ENCODE results near the gene CCSER1.

CCSER1 gene

DNA sequence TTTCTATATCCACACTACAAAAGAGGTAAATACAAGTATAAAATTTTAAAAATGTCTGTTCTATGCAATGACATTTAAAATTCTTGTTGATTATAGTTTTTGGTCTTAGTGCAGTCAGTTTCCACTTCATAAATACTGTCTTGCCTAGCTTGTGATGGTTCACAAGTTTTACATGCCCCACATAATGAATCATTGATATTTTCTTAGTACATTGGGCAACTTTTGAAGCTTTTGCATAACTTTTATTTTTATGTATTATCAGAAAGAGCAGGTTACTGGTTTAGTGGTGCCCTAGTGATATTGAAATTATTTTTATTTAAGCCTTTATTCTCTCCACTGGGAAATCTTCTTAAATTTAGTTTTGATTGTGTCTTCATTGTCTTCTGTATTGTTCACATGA lies 388.0 kb downstream of the CCSER1 start:
- DNase-seq (ENCODE audit: low read depth, low spot score): no peak

DNA sequence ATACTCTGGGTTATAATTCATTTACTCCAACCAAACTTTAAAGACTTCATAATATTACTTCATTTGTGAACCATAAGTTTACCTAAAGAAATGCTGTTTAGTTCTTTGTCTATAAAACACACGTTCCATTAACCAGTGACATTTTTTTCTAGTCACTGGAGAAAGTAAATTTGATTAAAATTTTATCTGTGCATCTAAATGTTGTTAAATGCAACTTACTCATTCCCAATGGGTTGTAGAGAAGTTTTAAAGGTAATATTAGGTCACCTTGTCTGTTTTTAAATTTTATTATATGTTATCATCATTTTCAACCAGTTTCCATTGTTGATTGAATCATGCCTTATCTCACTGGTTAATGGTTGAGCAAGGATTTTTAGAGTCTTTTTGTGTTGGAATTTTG lies 401.4 kb downstream of the CCSER1 start:
- H3K27ac ChIP-seq: no peak overlapping the region
- no peak for DNase-seq (ENCODE audit: low read depth, low spot score)

More for the DNA sequence above, 388.0 kb downstream of the CCSER1 start:
- no peak overlapping the region for H3K27ac ChIP-seq

DNA sequence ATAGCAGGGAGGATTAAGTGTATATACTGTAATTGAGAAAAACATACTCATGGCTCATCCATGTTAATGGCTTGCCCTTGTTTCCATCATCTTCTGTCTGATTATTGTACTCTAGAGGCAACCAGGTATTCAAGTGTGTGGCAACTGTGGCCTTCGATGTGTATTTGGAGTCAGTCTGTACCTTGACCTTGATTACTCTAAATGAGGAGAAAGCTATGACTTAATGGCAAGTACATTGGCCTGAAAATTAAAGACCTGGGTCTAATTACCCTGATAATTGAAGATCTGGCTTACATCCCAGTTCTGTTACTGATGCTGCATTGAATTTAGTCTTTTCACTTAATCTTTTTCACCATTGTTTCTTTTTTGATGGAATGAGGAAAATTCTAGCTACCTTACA lies 409.2 kb downstream of the CCSER1 start:
- no peak overlapping the region for H3K27ac ChIP-seq
- no peak for DNase-seq (ENCODE audit: low read depth, low spot score)

DNA sequence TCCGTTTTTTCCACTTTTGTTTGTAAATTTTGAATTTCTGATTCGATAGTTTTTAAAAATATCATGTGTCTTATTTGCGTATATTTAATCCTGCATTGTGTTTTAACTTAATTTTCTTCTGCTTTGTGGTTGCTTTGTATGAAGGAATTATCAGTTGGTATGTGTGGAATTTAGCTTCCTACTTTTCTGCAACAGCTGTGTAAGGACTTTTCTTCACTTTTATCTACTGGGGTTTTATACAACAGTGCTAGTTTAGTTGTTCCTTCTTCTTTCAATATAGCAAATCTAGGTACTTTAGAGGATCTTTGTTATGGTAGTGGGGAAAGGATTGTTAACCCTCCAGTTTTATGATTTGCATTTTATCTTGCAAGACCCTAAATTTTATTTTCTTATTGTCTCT lies 410.3 kb downstream of the CCSER1 start:
- DNase-seq (ENCODE audit: low read depth, low spot score): no peak
- H3K27ac ChIP-seq: no peak overlapping the region

GRCh38 chr4:90540536-90540935 lies 413.3 kb downstream of the CCSER1 start:
- H3K27ac ChIP-seq: no peak overlapping the region
- DNase-seq (ENCODE audit: low read depth, low spot score): no peak

- H3K27ac ChIP-seq: no peak overlapping the region
- DNase-seq (ENCODE audit: low read depth, low spot score): no peak
These were observed 415.0 kb downstream of the CCSER1 start for GRCh38 chr4:90542216-90542615.

DNA sequence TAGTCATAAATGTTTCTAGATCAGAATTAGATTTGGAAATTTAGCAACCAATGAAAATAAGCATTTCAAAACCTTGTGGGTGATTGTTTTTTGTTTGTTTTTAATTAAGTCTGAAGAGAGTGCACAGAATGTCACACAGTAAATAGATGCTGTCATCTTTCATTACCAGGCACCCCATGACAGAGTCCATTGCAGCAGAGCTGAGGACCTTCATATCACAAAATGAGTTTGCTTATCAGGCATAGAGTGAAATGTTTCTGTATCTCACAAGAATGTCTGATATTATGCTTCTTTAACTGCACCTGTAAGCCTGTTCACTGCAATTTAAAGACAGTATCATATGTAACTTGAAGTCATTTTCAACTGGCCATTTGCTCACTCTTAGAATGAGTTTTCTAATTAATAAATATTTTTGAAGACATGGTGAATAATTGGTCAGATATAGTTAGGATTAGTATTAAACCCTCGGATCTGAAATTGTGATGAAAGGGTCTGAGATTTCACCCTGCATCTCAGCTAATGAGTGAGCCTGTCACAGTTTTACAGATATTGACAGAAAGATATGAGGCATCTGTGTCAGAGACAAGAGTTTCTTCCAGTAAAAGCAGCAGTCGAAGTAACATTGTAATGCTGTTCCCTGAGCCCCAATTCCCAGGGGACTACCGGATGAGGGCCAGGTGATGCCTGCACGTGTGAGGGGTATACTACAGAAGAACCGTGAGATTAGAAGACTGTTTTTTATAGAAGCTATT lies 416.4 kb downstream of the CCSER1 start:
- DNase-seq (ENCODE audit: low read depth, low spot score): no peak
- H3K27ac ChIP-seq: no peak overlapping the region

DNA sequence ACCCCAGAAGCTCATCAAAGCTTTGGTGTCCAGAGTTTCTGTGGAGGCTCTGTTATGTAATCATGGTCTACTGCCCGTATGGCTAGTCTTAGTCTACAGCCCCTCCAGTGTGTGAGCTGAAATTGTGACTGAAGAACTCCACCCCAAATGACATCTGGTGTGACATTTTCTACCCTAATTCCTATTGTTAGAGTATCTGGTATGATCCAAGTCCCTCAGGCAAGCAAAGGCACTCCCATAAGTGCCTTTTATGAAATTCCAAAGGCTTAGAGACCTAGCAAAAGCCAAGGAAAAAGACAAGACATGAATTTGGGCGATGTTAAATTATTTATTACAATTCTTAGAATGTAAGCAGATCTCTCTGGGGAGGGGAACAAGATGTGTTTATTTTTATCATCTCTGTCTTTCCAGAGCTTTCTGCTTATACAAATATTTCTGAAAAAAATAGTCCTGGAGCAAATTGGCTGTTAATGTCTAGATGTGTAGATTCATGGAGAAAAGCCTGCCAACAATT lies 417.4 kb downstream of the CCSER1 start:
- H3K27ac ChIP-seq: no peak overlapping the region
- no peak for DNase-seq (ENCODE audit: low read depth, low spot score)

DNA sequence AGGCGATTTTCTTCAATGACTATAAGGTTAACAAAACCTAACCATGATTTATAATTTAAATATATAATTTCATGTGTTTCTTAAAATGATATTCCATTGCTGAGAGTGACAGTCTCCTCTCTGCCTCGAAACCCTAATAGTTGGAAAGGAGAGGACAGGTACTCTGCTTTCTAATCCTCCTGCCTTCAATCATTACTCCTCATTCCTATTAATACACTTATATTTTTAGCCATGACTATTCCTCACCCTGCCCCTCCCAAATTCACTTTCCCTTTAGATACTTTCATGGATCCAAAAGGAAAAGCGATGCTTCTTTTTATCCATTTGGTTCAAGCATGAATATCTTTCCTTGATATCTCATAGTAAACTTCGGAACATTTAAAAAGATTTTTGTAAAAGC lies 418.2 kb downstream of the CCSER1 start:
- H3K27ac ChIP-seq: no peak overlapping the region
- DNase-seq (ENCODE audit: low read depth, low spot score): no peak

GRCh38 chr4:90546114-90546513 lies 418.9 kb downstream of the CCSER1 start:
- H3K27ac ChIP-seq: peak overlapping the region; percentile 0
- DNase-seq (ENCODE audit: low read depth, low spot score): peak; percentile 81

DNA sequence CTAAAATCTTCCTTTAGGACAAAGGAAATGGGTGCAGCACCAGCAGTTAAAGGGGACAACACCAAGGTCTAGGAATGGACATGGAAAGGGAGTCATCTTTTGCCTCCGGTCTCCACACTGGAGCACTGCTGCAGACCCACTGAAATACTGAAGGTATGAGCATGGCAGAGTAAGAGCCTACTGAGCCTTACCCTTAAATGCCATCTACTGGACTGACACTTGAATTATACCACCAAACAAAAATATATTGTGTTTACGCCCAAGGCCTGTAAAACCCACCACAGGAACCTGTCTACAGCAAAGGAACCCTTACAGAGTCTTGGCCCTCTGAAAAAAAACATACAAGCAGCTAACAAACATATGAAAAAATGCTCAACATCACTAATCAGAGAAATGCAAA lies 443.4 kb downstream of the CCSER1 start:
- DNase-seq (ENCODE audit: low read depth, low spot score): no peak
- H3K27ac ChIP-seq: no peak overlapping the region

- no peak for DNase-seq (ENCODE audit: low read depth, low spot score)
- H3K27ac ChIP-seq: no peak overlapping the region
These were observed 445.8 kb downstream of the CCSER1 start for GRCh38 chr4:90572996-90573395.

- DNase-seq (ENCODE audit: low read depth, low spot score): no peak
- H3K27ac ChIP-seq: no peak overlapping the region
These were observed 448.2 kb downstream of the CCSER1 start for GRCh38 chr4:90575371-90575770.

GRCh38 chr4:90580326-90580725 lies 453.1 kb downstream of the CCSER1 start:
- no peak for DNase-seq (ENCODE audit: low read depth, low spot score)
- no peak overlapping the region for H3K27ac ChIP-seq

DNA sequence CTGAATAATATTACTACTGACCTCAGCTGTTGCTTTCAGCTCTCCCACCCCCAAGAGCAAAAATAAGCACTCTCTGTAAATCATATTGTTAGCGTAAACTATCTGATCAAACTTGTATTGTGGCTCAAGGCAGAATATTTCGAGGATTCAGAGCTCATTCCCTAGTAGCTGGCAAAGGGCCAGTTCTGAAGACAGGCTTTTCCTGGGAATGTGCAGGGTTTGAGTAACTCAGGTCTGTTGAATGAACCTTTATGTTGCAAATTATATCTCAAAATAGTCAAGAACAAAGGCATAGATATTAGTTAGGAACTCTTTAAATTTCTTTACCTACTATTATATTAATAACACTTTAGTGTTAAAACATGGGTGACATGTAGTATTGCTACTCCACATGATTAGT lies 454.9 kb downstream of the CCSER1 start:
- no peak for DNase-seq (ENCODE audit: low read depth, low spot score)
- no peak overlapping the region for H3K27ac ChIP-seq

- H3K27ac ChIP-seq: no peak overlapping the region
- DNase-seq (ENCODE audit: low read depth, low spot score): no peak
These were observed 456.9 kb downstream of the CCSER1 start for GRCh38 chr4:90584051-90584450.

GRCh38 chr4:90585961-90586360 lies 458.8 kb downstream of the CCSER1 start:
- DNase-seq (ENCODE audit: low read depth, low spot score): no peak
- H3K27ac ChIP-seq: no peak overlapping the region

- no peak for DNase-seq (ENCODE audit: low read depth, low spot score)
- no peak overlapping the region for H3K27ac ChIP-seq
These were observed 459.6 kb downstream of the CCSER1 start for GRCh38 chr4:90586799-90587198.

DNA sequence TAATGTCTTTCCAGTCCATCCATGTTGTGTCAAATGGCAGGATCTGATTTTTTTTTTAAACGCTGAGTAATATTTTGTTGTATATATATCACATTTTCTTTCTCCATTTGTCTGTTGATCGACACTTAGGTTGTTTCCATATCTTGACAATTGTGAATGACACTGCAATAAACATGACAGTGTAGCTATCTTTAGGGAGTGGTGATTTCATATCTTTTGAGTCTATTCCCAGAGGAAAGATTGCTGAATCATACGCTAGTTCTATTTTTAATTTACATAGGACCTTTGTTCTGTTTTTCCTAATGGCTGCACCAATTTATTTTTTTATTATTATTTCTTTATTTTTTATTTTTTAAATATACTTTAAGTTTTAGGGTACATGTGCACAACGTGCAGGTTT lies 470.7 kb downstream of the CCSER1 start:
- no peak overlapping the region for H3K27ac ChIP-seq
- no peak for DNase-seq (ENCODE audit: low read depth, low spot score)

DNA sequence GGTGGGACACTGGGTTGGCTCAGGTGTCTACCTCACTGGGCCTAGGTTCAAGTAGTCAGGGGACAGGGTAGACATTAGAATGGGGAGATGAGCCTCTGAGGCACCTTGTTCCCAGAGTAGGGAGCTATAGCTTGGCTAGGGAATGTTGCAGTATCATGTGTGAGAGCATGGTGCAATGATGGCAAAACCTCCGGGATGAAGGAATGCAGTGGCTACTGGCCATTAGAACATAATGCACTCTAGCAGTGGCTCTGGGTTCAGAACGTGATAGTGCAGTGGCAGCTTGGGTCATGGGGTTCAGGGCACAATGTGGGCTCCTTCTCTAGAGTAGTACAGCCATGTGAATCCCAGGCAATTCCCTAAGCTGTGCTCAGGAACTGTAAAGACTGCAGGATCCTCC lies 471.5 kb downstream of the CCSER1 start:
- H3K27ac ChIP-seq: no peak overlapping the region
- no peak for DNase-seq (ENCODE audit: low read depth, low spot score)

GRCh38 chr4:90602726-90603125 lies 475.5 kb downstream of the CCSER1 start:
- DNase-seq (ENCODE audit: low read depth, low spot score): no peak
- H3K27ac ChIP-seq: no peak overlapping the region

DNA sequence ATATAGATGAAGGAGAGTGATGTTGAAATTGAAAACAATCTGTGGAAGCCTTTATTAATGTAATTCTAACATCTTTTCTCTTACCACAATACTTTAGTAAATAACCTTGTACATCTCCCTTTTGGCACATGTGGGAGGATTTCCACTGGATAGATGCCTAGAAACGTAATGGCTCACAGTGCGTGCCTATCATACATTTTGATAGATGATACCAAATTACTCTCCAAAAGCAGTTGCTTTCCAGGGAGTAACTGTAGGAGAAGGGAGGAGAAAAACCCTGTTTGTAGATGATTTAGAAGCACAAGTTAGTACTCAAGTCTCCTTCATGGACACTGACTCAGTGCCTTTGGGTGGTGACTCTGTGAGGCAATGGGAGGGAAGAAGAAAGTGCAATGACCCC lies 476.3 kb downstream of the CCSER1 start:
- DNase-seq (ENCODE audit: low read depth, low spot score): no peak
- no peak overlapping the region for H3K27ac ChIP-seq

Data from epithelial cell of prostate (primary cell).